Measurements from ENCODE around the gene GRIA4.
"Not testable (repeated sequence)": the region's sequence is repeated elsewhere in the genome, so short reads cannot be mapped to it uniquely, and the experiment has no call there.

GRIA4 gene

GRCh38 chr11:105935791-105936190 lies 325.9 kb downstream of the GRIA4 start:
- DNase-seq, result peak; percentile 44

GRCh38 chr11:105937331-105937730 lies 327.5 kb downstream of the GRIA4 start:
- DNase-seq, result no peak

GRCh38 chr11:105937738-105938137 lies 327.9 kb downstream of the GRIA4 start:
- DNase-seq, result no peak

GRCh38 chr11:105942921-105943320 lies 333.0 kb downstream of the GRIA4 start:
- DNase-seq, result no peak

GRCh38 chr11:105948918-105949590 lies 339.2 kb downstream of the GRIA4 start:
- DNase-seq, result no peak

GRCh38 chr11:105953886-105954285 lies 344.0 kb downstream of the GRIA4 start:
- DNase-seq, result no peak

GRCh38 chr11:105960252-105961245 lies 350.7 kb downstream of the GRIA4 start:
- no peak for DNase-seq

- no peak for DNase-seq
Observed at GRCh38 chr11:105968021-105968697, 358.3 kb downstream of the GRIA4 start.

GRCh38 chr11:105969756-105970155 lies 359.9 kb downstream of the GRIA4 start:
- no peak for DNase-seq

GRCh38 chr11:105975128-105975527 lies 365.3 kb downstream of the GRIA4 start:
- no peak for DNase-seq

- no peak for DNase-seq
Observed at GRCh38 chr11:105979997-105980703, 370.3 kb downstream of the GRIA4 start.

GRCh38 chr11:105986554-105986953 lies 376.7 kb downstream of the GRIA4 start:
- no peak for DNase-seq

GRCh38 chr11:105988197-105988596 lies 378.3 kb downstream of the GRIA4 start:
- no peak for DNase-seq

- no peak for DNase-seq
Observed at GRCh38 chr11:105989124-105989523, 379.3 kb downstream of the GRIA4 start.

GRCh38 chr11:105991888-105992287 lies 382.0 kb downstream of the GRIA4 start:
- no peak for DNase-seq

GRCh38 chr11:106001304-106002012 lies 391.6 kb downstream of the GRIA4 start:
- DNase-seq, result no peak

GRCh38 chr11:106003094-106003493 lies 393.2 kb downstream of the GRIA4 start:
- not testable (repeated sequence) for DNase-seq

- DNase-seq, result no peak
Observed at GRCh38 chr11:106011481-106011880, 401.6 kb downstream of the GRIA4 start.

- no peak for DNase-seq
Observed at GRCh38 chr11:106012744-106013143, 402.9 kb downstream of the GRIA4 start.

- no peak for DNase-seq
Observed at GRCh38 chr11:106014035-106014434, 404.2 kb downstream of the GRIA4 start.

GRCh38 chr11:106014620-106015019 lies 404.7 kb downstream of the GRIA4 start:
- no peak for DNase-seq

- DNase-seq, result no peak
Observed at GRCh38 chr11:106015066-106015465, 405.2 kb downstream of the GRIA4 start.
